Measurements from ENCODE around the gene IFT88. TPM values are rescaled to one million over a fixed set of nuclear protein-coding genes. Genes with fewer than 3 reads are reported as not detected.

Gene IFT88
- polyA plus RNA-seq, 1 of the 3 experiments (the other 2 are of a cell fraction): 6.2 TPM

GRCh38 chr13:20546556-20546955 lies 20.4 kb upstream of the IFT88 start (continued):
- no peak for TF ChIP-seq TCF12 (IDR thresholded peaks at IDR 0.05)
- no peak for TF ChIP-seq CHD2 (IDR thresholded peaks at IDR 0.05; ENCODE audit: low read length, partially characterized antibody)
- no peak for TF ChIP-seq RXRA (IDR thresholded peaks at IDR 0.05; ENCODE audit: borderline replicate concordance, low read depth)

- Histone ChIP-seq H3K79me2 (ENCODE audit: insufficient read depth) (no peaks in the 10 kb centered on the region), H3K9me3 (no peaks in the 10 kb centered on the region), H3K4me2 (no peak overlapping the region), H3K27me3 (ENCODE audit: insufficient read depth) (no peaks in the 10 kb centered on the region), H3K9ac (no peak overlapping the region), H3K27ac (ENCODE audit: low read depth in 2 of 2, low read length in 1 of 2) (no peak overlapping the region), H3K36me3 (replicated peaks in 1 of 2; ENCODE audit: control insufficient read depth in 1 of 2, insufficient read depth in 2 of 2, low read length in 1 of 2) (no peaks in the 10 kb centered on the region), H3K4me1 (ENCODE audit: control insufficient read depth in 1 of 2, insufficient read depth in 2 of 2, low read depth in 1 of 2, low read length in 1 of 2) (no peaks in the 10 kb centered on the region), H4K20me1 (ENCODE audit: insufficient read depth) (no peaks in the 10 kb centered on the region), H2AFZ (ENCODE audit: low read depth) (no peak overlapping the region), H3F3A (replicated peaks; ENCODE audit: insufficient read depth) (no peaks in the 10 kb centered on the region), H3K4me3 (ENCODE audit: low read depth in 2 of 2, low read length in 1 of 2) (no peak overlapping the region), H3K9me2 (no peaks in the 10 kb centered on the region)
- no peak for TF ChIP-seq MAX (IDR thresholded peaks at IDR 0.05; ENCODE audit: low read depth)
- no peak for TF ChIP-seq NFIC (IDR thresholded peaks at IDR 0.05; ENCODE audit: borderline replicate concordance)
- no peak for TF ChIP-seq IRF3 (IDR thresholded peaks at IDR 0.05; ENCODE audit: low read depth, low read length)
- no peak for TF ChIP-seq RFX5 (IDR thresholded peaks at IDR 0.05; ENCODE audit: low read length)
- 80% methylated on average over 4 of the region's 4 CpGs for WGBS (ENCODE audit: low lambda C conversion rate)
- DNase-seq: no peak
- ChIA-PET CTCF (interaction anchor here (0.7 kb wide), 1 partner anchor 928 kb away, joined by 3 read pairs; no protein-coding TSS in a partner anchor), POLR2A (no interaction called here)
These were observed 19.5 kb upstream of the IFT88 start for GRCh38 chr13:20547479-20547908.

- H4K20me1 ChIP-seq (ENCODE audit: insufficient read depth): no peaks in the 10 kb centered on the region
- H3K4me1 ChIP-seq (ENCODE audit: control insufficient read depth in 1 of 2, insufficient read depth in 2 of 2, low read depth in 1 of 2, low read length in 1 of 2): peaks cover 0 to 2% of the 10 kb centered on the region in 2 experiments; a peak in 1 of 4 replicates
- H3K36me3 ChIP-seq (replicated peaks in 1 of 2; ENCODE audit: control insufficient read depth in 1 of 2, insufficient read depth in 2 of 2, low read length in 1 of 2): no peaks in the 10 kb centered on the region
- DNase-seq: no peak
- H3K9ac ChIP-seq: no peak overlapping the region
- H3K4me3 ChIP-seq (ENCODE audit: low read depth in 2 of 2, low read length in 1 of 2): no peak overlapping the region
- no peaks in the 10 kb centered on the region for H3K27me3 ChIP-seq (ENCODE audit: insufficient read depth)
- H2AFZ ChIP-seq (ENCODE audit: low read depth): 0 out of 2 replicates have a peak overlapping the region, but pooled peaks have one; percentile 0
- TF ChIP-seq EZH2phosphoT487 (IDR thresholded peaks at IDR 0.05; ENCODE audit: borderline replicate concordance, low read depth) (no peak), FOXM1 (IDR thresholded peaks at IDR 0.05; ENCODE audit: low read depth) (no peak), RCOR1 (IDR thresholded peaks at IDR 0.05; ENCODE audit: low read length) (no peak), IRF3 (IDR thresholded peaks at IDR 0.05; ENCODE audit: low read depth, low read length) (no peak), CTCF (IDR thresholded peaks at IDR 0.05) (no peak), GABPA (IDR thresholded peaks at IDR 0.05; ENCODE audit: low read depth) (no peak), GATA2 (CRISPR knock-in tag; IDR thresholded peaks at IDR 0.05) (no peak), JUND (IDR thresholded peaks at IDR 0.05) (no peak), RFX5 (IDR thresholded peaks at IDR 0.05; ENCODE audit: low read length) (no peak), YY1 (IDR thresholded peaks at IDR 0.05; ENCODE audit: low read depth) (no peak), FOXJ3 (CRISPR knock-in tag; IDR thresholded peaks at IDR 0.05) (no peak), FOSL2 (IDR thresholded peaks at IDR 0.05; ENCODE audit: borderline replicate concordance, low read depth) (no peak), TCF12 (IDR thresholded peaks at IDR 0.05) (no peak)
- H3K27ac ChIP-seq (ENCODE audit: low read depth in 2 of 2, low read length in 1 of 2): no peak overlapping the region
- 68% methylated on average over 5 of the region's 5 CpGs for WGBS (ENCODE audit: low lambda C conversion rate)
- no peak overlapping the region for H3K4me2 ChIP-seq
- no peaks in the 10 kb centered on the region for H3K9me3 ChIP-seq
- CTCF ChIA-PET: no interaction called here
- no peaks in the 10 kb centered on the region for H3K79me2 ChIP-seq (ENCODE audit: insufficient read depth)
- POLR2A ChIA-PET: no interaction called here
- H3F3A ChIP-seq (replicated peaks; ENCODE audit: insufficient read depth): no peaks in the 10 kb centered on the region
- H3K9me2 ChIP-seq: no peaks in the 10 kb centered on the region
These were observed 16.2 kb upstream of the IFT88 start for GRCh38 chr13:20550799-20551198.
